T-helper 2 cell treated with Interferon-gamma antibody and Interleukin-4, amounts not matched to agents 100 ng/mL and 5 ng/mL, for 36 hours (primary cell): Measurements from ENCODE around the gene MIB2. TPM values are rescaled to one million over a fixed set of nuclear protein-coding genes. Genes with fewer than 3 reads are reported as not detected.
"Not testable (repeated sequence)": the region's sequence is repeated elsewhere in the genome, so short reads cannot be mapped to it uniquely, and the experiment has no call there.

Experiments
- intact Hi-C: fragments of 100-400 bp; cut with micrococcal nuclease; formaldehyde crosslinking; loops from one replicate; pipeline ENCODE4 v1.15.1; 2023
- total RNA-seq: library from RNA; stranded (reverse); gene quantifications from 2 replicates; pipeline ENCODE4 v1.2.3, GENCODE V29; 2022

Gene MIB2
- total RNA-seq, 1 donor from 2014 or later, result 31.4 TPM

- intact Hi-C loops, result not testable (repeated sequence)
Observed at GRCh38 chr1:1646326-1646725, 31.0 kb downstream of the MIB2 start.

- intact Hi-C loops, result not testable (repeated sequence)
Observed at GRCh38 chr1:1647567-1648241, 32.4 kb downstream of the MIB2 start.

- intact Hi-C loops, result not testable (repeated sequence)
Observed at GRCh38 chr1:1648265-1648664, 33.0 kb downstream of the MIB2 start.

- intact Hi-C loops, result not testable (repeated sequence)
Observed at GRCh38 chr1:1658583-1659549, 43.6 kb downstream of the MIB2 start, which contains the start of gene CDK11B. TSS of gene CDK11B (minus strand) at chr1:1659004. CDS start at chr1:1657485, 1,519 bp downstream.

GRCh38 chr1:1662392-1662791 lies 47.1 kb downstream of the MIB2 start:
- intact Hi-C loops, result not testable (repeated sequence)

- intact Hi-C loops, result not testable (repeated sequence)
Observed at GRCh38 chr1:1662830-1663560, 47.7 kb downstream of the MIB2 start.

- intact Hi-C loops, result not testable (repeated sequence)
Observed at GRCh38 chr1:1664318-1664717, 49.0 kb downstream of the MIB2 start.

- intact Hi-C loops, result no loop called here
Observed at GRCh38 chr1:1664941-1665814, 49.9 kb downstream of the MIB2 start.

- intact Hi-C loops, result no loop called here
Observed at GRCh38 chr1:1665815-1666251, 50.5 kb downstream of the MIB2 start.

- intact Hi-C loops, result no loop called here
Observed at GRCh38 chr1:1666526-1666925, 51.2 kb downstream of the MIB2 start.

- intact Hi-C loops, result no loop called here
Observed at GRCh38 chr1:1669468-1670440, 54.5 kb downstream of the MIB2 start.

GRCh38 chr1:1670866-1671265 lies 55.6 kb downstream of the MIB2 start:
- intact Hi-C loops, result no loop called here

- intact Hi-C loops, result no loop called here
Observed at GRCh38 chr1:1671365-1672119, 56.2 kb downstream of the MIB2 start.

- intact Hi-C loops, result no loop called here
Observed at GRCh38 chr1:1672181-1672965, 57.1 kb downstream of the MIB2 start.

GRCh38 chr1:1674806-1675205 lies 59.5 kb downstream of the MIB2 start:
- intact Hi-C loops, result not testable (repeated sequence)

GRCh38 chr1:1675218-1675617 lies 59.9 kb downstream of the MIB2 start:
- intact Hi-C loops, result not testable (repeated sequence)

- intact Hi-C loops, result not testable (repeated sequence)
Observed at GRCh38 chr1:1676087-1676486, 60.8 kb downstream of the MIB2 start.
